Coronary artery (tissue), 2 donors: ENCODE data around the gene SELP.

Experiments
- DNase-seq: peaks from one replicate; pipeline ENCODE4 v3.0.0-alpha.2; 2017; ENCODE audit warnings: low spot score
- H3K27ac ChIP-seq, 2 donors: fragments of 200-600 bp; sonication (generic); one replicate each; pipeline ENCODE4 v1.5.1; 2016 to 2019
- H3K4me3 ChIP-seq: fragments of 200-600 bp; sonication (generic); 2 replicates; pipeline ENCODE4 v1.5.1; 2016; ENCODE audit warnings: mild to moderate bottlenecking, moderate library complexity
- CTCF ChIP-seq: fragments of 200-600 bp; sonication (generic); IDR thresholded peaks from one replicate; pipeline ENCODE4 v1.5.1; 2019; ENCODE audit warnings: antibody characterized with exemption

The SELP gene

GRCh38 chr1:169565335-169566271 lies 64.3 kb downstream of the SELP start:
- no peak for DNase-seq
- Histone ChIP-seq H3K4me3 (no peak overlapping the region), H3K27ac (no peak overlapping the region)
- no peak for TF ChIP-seq CTCF

- DNase-seq = no peak
- Histone ChIP-seq H3K4me3 (no peak overlapping the region), H3K27ac (no peak overlapping the region)
- no peak for TF ChIP-seq CTCF
Measured at GRCh38 chr1:169563650-169564049, 66.3 kb downstream of the SELP start.

- no peak overlapping the region for H3K4me3 ChIP-seq
- no peak overlapping the region for H3K27ac ChIP-seq
Measured at GRCh38 chr1:169563019-169563615, 66.8 kb downstream of the SELP start.

GRCh38 chr1:169561692-169562091 lies 68.2 kb downstream of the SELP start:
- no peak for DNase-seq
- H3K27ac ChIP-seq = no peak overlapping the region
- no peak overlapping the region for H3K4me3 ChIP-seq
- TF ChIP-seq CTCF = no peak

More at GRCh38 chr1:169563019-169563615, 66.8 kb downstream of the SELP start:
- DNase-seq = no peak
- TF ChIP-seq CTCF = no peak

GRCh38 chr1:169557131-169557530 lies 72.8 kb downstream of the SELP start:
- H3K27ac ChIP-seq = no peak overlapping the region
- no peak for DNase-seq
- no peak for TF ChIP-seq CTCF
- no peak overlapping the region for H3K4me3 ChIP-seq

GRCh38 chr1:169550294-169550693 lies 79.6 kb downstream of the SELP start:
- H3K4me3 ChIP-seq = no peak overlapping the region
- TF ChIP-seq CTCF = no peak
- no peak for DNase-seq
- H3K27ac ChIP-seq = no peak overlapping the region
